K562 (cell line): ENCODE results near the gene SOX2. TPM values are rescaled to one million over a fixed set of nuclear protein-coding genes. Genes with fewer than 3 reads are reported as not detected.

Experiments used
- ATAC-seq: fragments of 200-7000 bp; cut with Tn5 transposase; 3 replicates; pipeline ENCODE4 v1.9.1; 2020; ENCODE audit warnings: moderate library complexity
- BruUV-seq: library from RNA; stranded (reverse); fragments of 400-500 nt; replicated peaks from 2 replicates; lab custom pipeline; 2021; lab: Mats Ljungman, UMichigan
- CTCF ChIA-PET: fragments of 300-600 bp; formaldehyde crosslinking; extraction: SDS; loops from one replicate; lab custom pipeline; 2021; ENCODE audit warnings: low intra/inter-chr PET ratio; lab: Yijun Ruan, JAX
- POLR2A ChIA-PET: fragments of 300-600, 350-650 bp; sonication (Branson Sonifier 250); formaldehyde crosslinking; extraction: SDS; loops from one replicate; lab custom pipeline; 2021; ENCODE audit warnings: antibody characterized with exemption, inconsistent platforms; lab: Yijun Ruan, JAX
- DNase-seq, 4 experiments: peaks; one replicate each; pipeline versions ENCODE4 v3.0.0 to v3.0.0-alpha.2; 2011 to 2018; ENCODE audit warnings: low spot score in 3 of 4, mixed read lengths in 3 of 4; ENCODE audit errors: extremely low read depth in 1 of 4
- FAIRE-seq: peaks from 2 replicates; lab custom pipeline; 2011; peaks lifted over from hg19 to GRCh38; lab: Jason Lieb, UNC
- H2AFZ ChIP-seq: 2 replicates; pipeline ENCODE4 v1.6.0; 2011; ENCODE audit warnings: low read depth, low read length, control low read depth, inconsistent platforms
- H3K27ac ChIP-seq: fragments of 200-600 bp; 3 replicates; pipeline ENCODE4 v1.8.0; 2011; ENCODE audit warnings: low read depth, mild to moderate bottlenecking, control low read depth, inconsistent platforms, low read length, moderate library complexity, mixed read lengths; ENCODE audit errors: extremely low read depth
- H3K27me3 ChIP-seq, 2 experiments: fragments of 300-600 bp in 1 of 2; 2 replicates in 1 of 2; 3 replicates in 1 of 2; pipeline versions ENCODE4 v1.6.0 to v1.8.0; 2011; ENCODE audit warnings: inconsistent platforms in 2 of 2, low read length in 2 of 2, mild to moderate bottlenecking in 1 of 2, mixed read lengths in 1 of 2, moderate library complexity in 1 of 2; ENCODE audit not compliant: control insufficient read depth in 2 of 2, insufficient read depth in 2 of 2
- H3K36me3 ChIP-seq: fragments of 300-600 bp; 3 replicates; pipeline ENCODE4 v1.8.0; 2011; ENCODE audit warnings: mild to moderate bottlenecking, low read length, inconsistent platforms; ENCODE audit not compliant: control insufficient read depth, insufficient read depth
- H3K4me1 ChIP-seq, 2 experiments: fragments of 200-600 bp in 1 of 2; replicated peaks in 1 of 2; 2 replicates in 1 of 2; 3 replicates in 1 of 2; pipeline versions ENCODE4 v1.5.1 to v1.8.0; 2011; ENCODE audit warnings: inconsistent platforms in 2 of 2, low read length in 2 of 2, mild to moderate bottlenecking in 1 of 2, mixed read lengths in 1 of 2, moderate library complexity in 1 of 2; ENCODE audit not compliant: control insufficient read depth in 2 of 2, insufficient read depth in 2 of 2
- H3K4me2 ChIP-seq: 2 replicates; pipeline ENCODE4 v1.6.1; 2011; ENCODE audit warnings: low read length, control low read depth, inconsistent platforms, mixed read lengths; ENCODE audit not compliant: insufficient read depth
- H3K4me3 ChIP-seq: fragments of 200-600 bp; sonication (generic), shearing (Covaris generic); 2 replicates; pipeline ENCODE4 v1.5.1; 2016; ENCODE audit warnings: control low read depth, inconsistent platforms
- H3K79me2 ChIP-seq: fragments of 200-600 bp; 3 replicates; pipeline ENCODE4 v1.8.0; 2011; ENCODE audit warnings: low read length, inconsistent platforms; ENCODE audit not compliant: control insufficient read depth, insufficient read depth
- H3K9ac ChIP-seq, 2 experiments: 2 replicates each; pipeline versions ENCODE4 v1.6.0 to v1.6.1; 2011; ENCODE audit warnings: low read depth in 2 of 2, low read length in 2 of 2, control low read depth in 1 of 2, inconsistent platforms in 1 of 2, mild to moderate bottlenecking in 1 of 2, mixed read lengths in 1 of 2; ENCODE audit not compliant: insufficient read depth in 1 of 2
- H3K9me1 ChIP-seq: one replicate; pipeline ENCODE4 v1.6.0; 2011; ENCODE audit warnings: inconsistent platforms, mild to moderate bottlenecking, low read length, moderate library complexity; ENCODE audit not compliant: control insufficient read depth, insufficient read depth
- H3K9me3 ChIP-seq: replicated peaks from 2 replicates; pipeline ENCODE4 v1.5.1; 2011; ENCODE audit warnings: low read depth, low read length, inconsistent platforms; ENCODE audit not compliant: control insufficient read depth, insufficient read depth
- H4K20me1 ChIP-seq: replicated peaks from 2 replicates; pipeline ENCODE4 v1.6.1; 2011; ENCODE audit warnings: low read length, inconsistent platforms, mixed read lengths; ENCODE audit not compliant: control insufficient read depth, insufficient read depth
- CBX5 ChIP-seq: IDR thresholded peaks from 2 replicates; pipeline ENCODE4 v1.6.1; 2014; ENCODE audit warnings: low read depth, borderline replicate concordance
- CEBPB ChIP-seq: fragments of 450-650 bp; IDR thresholded peaks from 2 replicates; pipeline ENCODE4 v1.6.1; 2016; ENCODE audit warnings: missing genetic modification characterization, missing compliant biosample characterization
- CHD4 ChIP-seq: fragments of 200-600 bp; sonication (generic); IDR thresholded peaks from 3 replicates; pipeline ENCODE4 v1.6.1; 2012; ENCODE audit warnings: low read depth, mild to moderate bottlenecking, mixed read lengths, low read length, inconsistent platforms; ENCODE audit not compliant: insufficient read depth, insufficient replicate concordance, poor library complexity, severe bottlenecking
- CSDE1 ChIP-seq, 2 experiments: fragments of 450-650 bp; IDR thresholded peaks; 2 replicates each; pipeline ENCODE4 v1.6.1; 2016; ENCODE audit warnings: mild to moderate bottlenecking in 1 of 2
- ETS2 ChIP-seq: IDR thresholded peaks from 2 replicates; pipeline ENCODE4 v1.6.1; 2016; ENCODE audit warnings: borderline replicate concordance, missing genetic modification characterization, mild to moderate bottlenecking, moderate library complexity, missing compliant biosample characterization; ENCODE audit not compliant: poor library complexity, severe bottlenecking
- HNRNPH1 ChIP-seq: fragments of 200-400 bp; formaldehyde crosslinking; optimal IDR thresholded peaks from 2 replicates; pipeline ENCODE3; 2017; ENCODE audit warnings: low read depth, mild to moderate bottlenecking, low read length, moderate library complexity
- MECOM ChIP-seq: fragments of 250-450 bp; sonication (Bioruptor Pico); IDR thresholded peaks from 2 replicates; pipeline ENCODE4 v1.8.0; 2022; ENCODE audit warnings: inconsistent platforms
- NFE2L1 ChIP-seq: fragments of 450-650 bp; IDR thresholded peaks from 2 replicates; pipeline ENCODE4 v1.6.1; 2016; ENCODE audit warnings: missing genetic modification characterization, low read depth, mild to moderate bottlenecking, missing compliant biosample characterization, moderate library complexity, borderline replicate concordance
- NFIC ChIP-seq: fragments of 450-650 bp; IDR thresholded peaks from 2 replicates; pipeline ENCODE4 v1.6.1; 2017; ENCODE audit warnings: mild to moderate bottlenecking, inconsistent platforms
- SAP30 ChIP-seq: fragments of 200-600 bp; sonication (generic); IDR thresholded peaks from 2 replicates; pipeline ENCODE4 v1.6.1; 2012; ENCODE audit warnings: borderline replicate concordance, low read depth, mild to moderate bottlenecking, moderate library complexity, low read length, control low read depth, inconsistent platforms; ENCODE audit not compliant: insufficient read depth, poor library complexity, severe bottlenecking
- ZC3H8 ChIP-seq: fragments of 450-650 bp; IDR thresholded peaks from 2 replicates; pipeline ENCODE4 v1.6.1; 2017
- ZFP30 ChIP-seq: fragments of 250-450 bp; sonication (Bioruptor Pico); IDR thresholded peaks from 2 replicates; pipeline ENCODE4 v1.8.0; 2022; ENCODE audit warnings: moderate library complexity, mild to moderate bottlenecking, inconsistent platforms, borderline replicate concordance
- ZKSCAN8 ChIP-seq: fragments of 200-800 bp; sonication (Bioruptor generic); IDR thresholded peaks from 2 replicates; pipeline ENCODE4 v1.6.1; 2016; ENCODE audit warnings: missing genetic modification characterization, missing compliant biosample characterization
- ZNF184 ChIP-seq: sonication (generic); formaldehyde crosslinking; IDR thresholded peaks from 2 replicates; pipeline ENCODE4 v1.5.0; 2020; ENCODE audit warnings: missing genetic modification reagents
- ZNF253 ChIP-seq: fragments of 250-450 bp; sonication (Bioruptor Pico); conservative IDR thresholded peaks from 2 replicates; pipeline ENCODE4 v1.6.1; 2021; ENCODE audit warnings: mild to moderate bottlenecking
- ZNF354B ChIP-seq: fragments of 250-450 bp; sonication (Bioruptor Pico); IDR thresholded peaks from 2 replicates; pipeline ENCODE4 v1.4.0; 2020
- WGBS: fragments of 100-300 bp; shearing (Covaris generic); methylation state at CpG from one replicate; pipeline ENCODE4 v1.1.6; 2016; ENCODE audit warnings: low coverage, mixed read lengths; ENCODE audit not compliant: insufficient coverage; ENCODE audit errors: missing lambda C conversion rate; 5-methylcytosine and 5-hydroxymethylcytosine counted together
- in situ Hi-C: fragments of 300-500 bp; cut with MboI; formaldehyde crosslinking; loops from 4 replicates; pipeline ENCODE4 v1.15.0; 2018; ENCODE audit warnings: inconsistent platforms, mixed read lengths
- intact Hi-C: fragments of 100-400 bp; cut with micrococcal nuclease; formaldehyde crosslinking; loops from 2 replicates; pipeline ENCODE4 v1.14.2; 2022
- polyA plus RNA-seq, 8 experiments: library from polyadenylated mRNA; depleted of rRNA in 4 of 8; stranded (reverse) in 5 of 8; unstranded in 3 of 8; fragments of >200 nt; fragmentation: Nextera tagmentation in 2 of 8; fragmentation: Illumina TruSeq in 1 of 8; extraction: Ambion mirVana in 2 of 8; extraction: Trizol in 1 of 8; gene quantifications; 2 replicates each; pipeline versions ENCODE4 v1.2.1 to v1.2.3, GENCODE V29; 2011 to 2014; ENCODE audit warnings: inconsistent platforms in 1 of 8, missing spikeins in 1 of 8
- total RNA-seq, 7 experiments: library from RNA; depleted of rRNA in 6 of 7; stranded (reverse); fragments of >200 nt in 6 of 7; fragmentation: Illumina TruSeq in 2 of 7; extraction: Trizol in 2 of 7; gene quantifications; 2 replicates each; pipeline versions ENCODE4 v1.2.1 to v1.2.3, GENCODE V29; 2011 to 2021; ENCODE audit warnings: low replicate concordance in 1 of 7

Gene SOX2
- total and polyA plus RNA-seq, 9 of the 15 experiments (the other 6 are each of a cell fraction or from before 2014, with no cell fraction given) = 0.07 TPM; not detected in 8

- ATAC-seq = no peak
- 0% methylated on average over 1 of the region's 1 CpG for WGBS
- intact Hi-C loops = no loop called here
- H3K36me3 ChIP-seq = no peaks in the 10 kb centered on the region
- H3K27me3 ChIP-seq = peaks cover 0 to 15% of the 10 kb centered on the region in 2 experiments; a peak in 3 of 5 replicates
- H3K4me3 ChIP-seq = no peak overlapping the region
- no peak overlapping the region for H3K4me2 ChIP-seq
- FAIRE-seq = no peak
- ChIA-PET POLR2A (no interaction called here), CTCF (no interaction called here)
- in situ Hi-C loops = no loop called here
- no peak overlapping the region for H2AFZ ChIP-seq
- DNase-seq = no peak
- no peak overlapping the region for H3K27ac ChIP-seq
- peaks cover 0 to 13% of the 10 kb centered on the region in 2 experiments; a peak in 2 of 5 replicates for H3K4me1 ChIP-seq
- H3K9me3 ChIP-seq = no peaks in the 10 kb centered on the region
- H3K9me1 ChIP-seq = no peaks in the 10 kb centered on the region
- no peak for TF ChIP-seq CEBPB
- TF ChIP-seq ZNF253 (CRISPR knock-in tag) = no peak
- TF ChIP-seq NFIC = no peak
- TF ChIP-seq ZC3H8 = no peak
- no peak for TF ChIP-seq CBX5
- no peak for TF ChIP-seq HNRNPH1
- TF ChIP-seq CHD4 = no peak
- no peak for TF ChIP-seq ETS2
- no peak for TF ChIP-seq ZKSCAN8 (CRISPR knock-in tag)
- TF ChIP-seq MECOM (CRISPR knock-in tag) = no peak
- TF ChIP-seq ZNF184 (CRISPR knock-in tag) = no peak
- no peak for TF ChIP-seq ZNF354B (CRISPR knock-in tag)
- TF ChIP-seq ZFP30 (CRISPR knock-in tag) = no peak
- no peak for TF ChIP-seq CSDE1 (IDR thresholded peaks at IDR 0.05)
- no peak for TF ChIP-seq NFE2L1 (tag)
- no peak for TF ChIP-seq SAP30
- no peak overlapping the region for H3K9ac ChIP-seq
- H3K79me2 ChIP-seq = no peaks in the 10 kb centered on the region
- no TSS peak for BruUV-seq
- no peaks in the 10 kb centered on the region for H4K20me1 ChIP-seq
Measured at GRCh38 chr3:181693280-181693679, 18.4 kb upstream of the SOX2 start.
